PC-9 (cell line): Measurements from ENCODE around the gene AK9. TPM values are rescaled to one million over a fixed set of nuclear protein-coding genes. Genes with fewer than 3 reads are reported as not detected.

Source experiments
- BruUV-seq: library from RNA; stranded (reverse); fragments of 400-500 nt; replicated peaks from 2 replicates; lab custom pipeline; 2021; lab: Mats Ljungman, UMichigan
- CTCF ChIA-PET: fragments of 300-600 bp; sonication (Branson Sonifier 250); formaldehyde crosslinking; loops from one replicate; lab custom pipeline; 2022; ENCODE audit warnings: antibody characterized with exemption; lab: Charles Lee
- POLR2A ChIA-PET: fragments of 300-600 bp; sonication (Branson Sonifier 250); formaldehyde crosslinking; loops from one replicate; lab custom pipeline; 2022; ENCODE audit warnings: antibody characterized with exemption; ENCODE audit not compliant: unreplicated experiment; lab: Charles Lee
- DNase-seq, 2 experiments: peaks; one replicate each; pipeline versions ENCODE4 v3.0.0 to v3.0.0-alpha.2; 2015 to 2022; ENCODE audit warnings: mixed read lengths in 1 of 2
- H2AFZ ChIP-seq: fragments of 200-600 bp; sonication (generic); 2 replicates; pipeline ENCODE4 v1.8.1; 2017; ENCODE audit warnings: antibody characterized with exemption
- H3F3A ChIP-seq: fragments of 200-600 bp; sonication (generic); 2 replicates; pipeline ENCODE4 v1.8.1; 2017; ENCODE audit warnings: antibody characterized with exemption, mild to moderate bottlenecking, low read depth; ENCODE audit not compliant: insufficient read depth
- H3K27ac ChIP-seq: fragments of 200-600 bp; sonication (generic); 2 replicates; pipeline ENCODE4 v1.6.1; 2016; ENCODE audit warnings: mixed run types
- H3K27me3 ChIP-seq: fragments of 200-600 bp; sonication (generic); 2 replicates; pipeline ENCODE4 v1.6.1; 2016; ENCODE audit warnings: low read depth, mixed run types; ENCODE audit not compliant: insufficient read depth
- H3K36me3 ChIP-seq: fragments of 200-600 bp; sonication (generic); 2 replicates; pipeline ENCODE4 v1.6.1; 2016; ENCODE audit warnings: low read depth, mixed run types
- H3K4me1 ChIP-seq: fragments of 200-600 bp; sonication (generic); replicated peaks from 2 replicates; pipeline ENCODE4 v1.6.1; 2016; ENCODE audit warnings: mixed run types; ENCODE audit not compliant: insufficient read depth
- H3K4me2 ChIP-seq: fragments of 200-600 bp; sonication (generic); 2 replicates; pipeline ENCODE4 v1.6.1; 2017; ENCODE audit warnings: mixed run types
- H3K4me3 ChIP-seq: fragments of 200-600 bp; sonication (generic); 2 replicates; pipeline ENCODE4 v1.6.1; 2016; ENCODE audit warnings: mixed run types
- H3K79me2 ChIP-seq: fragments of 200-600 bp; sonication (generic); 2 replicates; pipeline ENCODE4 v1.6.1; 2017; ENCODE audit warnings: low read depth, mixed run types
- H3K9me2 ChIP-seq: fragments of 200-600 bp; sonication (generic); 2 replicates; pipeline ENCODE4 v1.8.1; 2017; ENCODE audit warnings: mild to moderate bottlenecking; ENCODE audit not compliant: insufficient read depth
- H3K9me3 ChIP-seq: fragments of 200-600 bp; sonication (generic); 2 replicates; pipeline ENCODE4 v1.8.1; 2016; ENCODE audit warnings: low read depth; ENCODE audit not compliant: insufficient read depth
- H4K20me1 ChIP-seq: fragments of 200-600 bp; sonication (generic); 2 replicates; pipeline ENCODE4 v1.8.1; 2017; ENCODE audit not compliant: insufficient read depth
- CTCF ChIP-seq: fragments of 200-600 bp; sonication (generic); conservative IDR thresholded peaks from 2 replicates; pipeline ENCODE4 v1.6.1; 2017; ENCODE audit warnings: mixed run types, antibody characterized with exemption, mild to moderate bottlenecking, moderate library complexity
- EZH2 ChIP-seq: fragments of 200-600 bp; sonication (generic); IDR thresholded peaks from 2 replicates; pipeline ENCODE4 v1.8.0; 2017; ENCODE audit warnings: antibody characterized with exemption, low read depth
- intact Hi-C: fragments of 100-400 bp; cut with micrococcal nuclease; formaldehyde crosslinking; loops from one replicate; pipeline ENCODE4 v1.10.0; 2022; ENCODE audit not compliant: unreplicated experiment
- total RNA-seq: library from RNA; stranded (reverse); gene quantifications from 2 replicates; pipeline ENCODE4 v1.2.3, GENCODE V29; 2021

AK9 gene
- total RNA-seq, 1 experiment from 2014 or later, result 7.4 TPM

GRCh38 chr6:109610590-109610989 lies 80.4 kb downstream of the AK9 start:
- no peaks in the 10 kb centered on the region for H3K79me2 ChIP-seq
- H3K9me2 ChIP-seq, result no peaks in the 10 kb centered on the region
- H3F3A ChIP-seq, result peaks cover 3% of the 10 kb centered on the region; the same call in 1 of the 2 replicates
- TF ChIP-seq CTCF (no peak), EZH2 (no peak)
- no peaks in the 10 kb centered on the region for H3K9me3 ChIP-seq
- H3K27ac ChIP-seq, result no peak overlapping the region
- H3K36me3 ChIP-seq, result no peaks in the 10 kb centered on the region
- no TSS peak for BruUV-seq
- ChIA-PET POLR2A (no interaction called here), CTCF (no interaction called here)
- H4K20me1 ChIP-seq, result no peaks in the 10 kb centered on the region
- H2AFZ ChIP-seq, result no peak overlapping the region
- H3K4me3 ChIP-seq, result no peak overlapping the region
- no peak for DNase-seq
- no peaks in the 10 kb centered on the region for H3K4me1 ChIP-seq
- intact Hi-C loops, result no loop called here
- H3K27me3 ChIP-seq, result no peaks in the 10 kb centered on the region
- no peak overlapping the region for H3K4me2 ChIP-seq

GRCh38 chr6:109609737-109610136 lies 81.3 kb downstream of the AK9 start:
- no peaks in the 10 kb centered on the region for H3K9me2 ChIP-seq
- no peaks in the 10 kb centered on the region for H3K79me2 ChIP-seq
- H3K36me3 ChIP-seq, result no peaks in the 10 kb centered on the region
- no peak overlapping the region for H3K4me3 ChIP-seq
- no TSS peak for BruUV-seq
- H3K27ac ChIP-seq, result no peak overlapping the region
- no peaks in the 10 kb centered on the region for H3K27me3 ChIP-seq
- H3K4me2 ChIP-seq, result no peak overlapping the region
- CTCF ChIA-PET, result no interaction called here
- H3K4me1 ChIP-seq, result no peaks in the 10 kb centered on the region
- intact Hi-C loops, result no loop called here
- H2AFZ ChIP-seq, result no peak overlapping the region
- H3K9me3 ChIP-seq, result no peaks in the 10 kb centered on the region
- peaks cover 3% of the 10 kb centered on the region; the same call in 1 of the 2 replicates for H3F3A ChIP-seq
- POLR2A ChIA-PET, result no interaction called here
- H4K20me1 ChIP-seq, result no peaks in the 10 kb centered on the region
- TF ChIP-seq EZH2 (no peak), CTCF (no peak)
- no peak for DNase-seq

- ChIA-PET CTCF (no interaction called here), POLR2A (no interaction called here)
- no peaks in the 10 kb centered on the region for H3K4me1 ChIP-seq
- no peaks in the 10 kb centered on the region for H3K79me2 ChIP-seq
- H4K20me1 ChIP-seq, result no peaks in the 10 kb centered on the region
- peaks cover 3% of the 10 kb centered on the region; the same call in 1 of the 2 replicates for H3F3A ChIP-seq
- H3K27me3 ChIP-seq, result no peaks in the 10 kb centered on the region
- intact Hi-C loops, result no loop called here
- peaks cover 11% of the 10 kb centered on the region; the same call in 1 of the 2 replicates for H3K9me3 ChIP-seq
- no peak overlapping the region for H2AFZ ChIP-seq
- no TSS peak for BruUV-seq
- no peak for DNase-seq
- no peak overlapping the region for H3K27ac ChIP-seq
- H3K4me2 ChIP-seq, result no peak overlapping the region
- no peaks in the 10 kb centered on the region for H3K36me3 ChIP-seq
- no peaks in the 10 kb centered on the region for H3K9me2 ChIP-seq
- TF ChIP-seq EZH2, result no peak
- no peak for TF ChIP-seq CTCF
- no peak overlapping the region for H3K4me3 ChIP-seq
These were observed 84.6 kb downstream of the AK9 start for GRCh38 chr6:109606359-109606758.
